Left ventricle myocardium inferior (tissue), 1 donor: ENCODE data around the gene TRIOBP. TPM values are rescaled to one million over a fixed set of nuclear protein-coding genes. Genes with fewer than 3 reads are reported as not detected.

Source experiments
- DNase-seq: peaks from one replicate; pipeline ENCODE4 v3.0.0-alpha.2; 2020
- H3K27ac ChIP-seq: fragments of 200-600 bp; replicated peaks from 2 replicates; pipeline ENCODE4 v1.8.0; 2021
- H3K27me3 ChIP-seq: fragments of 200-600 bp; 2 replicates; pipeline ENCODE4 v1.8.0; 2021; ENCODE audit warnings: low read depth
- H3K36me3 ChIP-seq: fragments of 200-600 bp; 2 replicates; pipeline ENCODE4 v1.8.0; 2021
- H3K4me1 ChIP-seq: fragments of 200-600 bp; 2 replicates; pipeline ENCODE4 v1.8.0; 2021
- H3K4me3 ChIP-seq: fragments of 200-600 bp; 2 replicates; pipeline ENCODE4 v1.8.0; 2021; ENCODE audit warnings: mild to moderate bottlenecking, moderate library complexity
- H3K9me3 ChIP-seq: fragments of 200-600 bp; replicated peaks from 2 replicates; pipeline ENCODE4 v1.8.0; 2021
- CTCF ChIP-seq: fragments of 200-600 bp; IDR thresholded peaks from 2 replicates; pipeline ENCODE4 v1.8.0; 2021; ENCODE audit warnings: antibody characterized with exemption, mild to moderate bottlenecking, borderline replicate concordance
- intact Hi-C: fragments of 100-400 bp; cut with micrococcal nuclease; formaldehyde crosslinking; loops from one replicate; pipeline ENCODE4 v1.11.0; 2022
- total RNA-seq: library from RNA; stranded (reverse); fragmentation: NEBNext Ultra II Directional; extraction: Animal tissue kit (Norgen Biotek cat#: 25700); gene quantifications from one replicate; pipeline ENCODE4 v1.2.1, GENCODE V29; 2021
- donor health status: DM: no; HTN: yes; CAD: no; lungs with severe emphysema.

TRIOBP gene
- total RNA-seq, 1 donor from 2014 or later = 86.5 TPM

GRCh38 chr22:37771081-37771480, 74.2 kb downstream of the TRIOBP start:
- Histone ChIP-seq H3K9me3 (no peaks in the 10 kb centered on the region), H3K4me1 (peaks cover 11% of the 10 kb centered on the region), H3K36me3 (peaks cover 86% of the 10 kb centered on the region), H3K27me3 (no peaks in the 10 kb centered on the region), H3K4me3 (no peak overlapping the region), H3K27ac (no peak overlapping the region)
- no peak for DNase-seq
- intact Hi-C loops = no loop called here
- TF ChIP-seq CTCF = no peak

GRCh38 chr22:37771702-37772427, 75.0 kb downstream of the TRIOBP start:
- no peak for TF ChIP-seq CTCF
- no peaks in the 10 kb centered on the region for H3K27me3 ChIP-seq
- peaks cover 80% of the 10 kb centered on the region for H3K36me3 ChIP-seq
- intact Hi-C loops = no loop called here
- H3K4me3 ChIP-seq = no peak overlapping the region
- no peak overlapping the region for H3K27ac ChIP-seq
- peaks cover 14% of the 10 kb centered on the region for H3K4me1 ChIP-seq
- no peak for DNase-seq
- no peaks in the 10 kb centered on the region for H3K9me3 ChIP-seq

- Histone ChIP-seq H3K4me1 (peaks cover 20% of the 10 kb centered on the region), H3K27ac (peak overlapping the region; percentile 30), H3K9me3 (no peaks in the 10 kb centered on the region), H3K36me3 (peaks cover 52% of the 10 kb centered on the region), H3K27me3 (no peaks in the 10 kb centered on the region), H3K4me3 (no peak overlapping the region)
- DNase-seq = no peak
- TF ChIP-seq CTCF = no peak
- intact Hi-C loops = no loop called here
These were observed 77.9 kb downstream of the TRIOBP start for GRCh38 chr22:37774728-37775127.

GRCh38 chr22:37775785-37776638, 79.2 kb downstream of the TRIOBP start:
- TF ChIP-seq CTCF = no peak
- intact Hi-C loops = no loop called here
- Histone ChIP-seq H3K27ac (peak overlapping the region; percentile 46), H3K27me3 (no peaks in the 10 kb centered on the region), H3K36me3 (peaks cover 39% of the 10 kb centered on the region), H3K9me3 (no peaks in the 10 kb centered on the region), H3K4me1 (peaks cover 20% of the 10 kb centered on the region), H3K4me3 (no peak overlapping the region)
- no peak for DNase-seq

GRCh38 chr22:37776639-37777005, 79.8 kb downstream of the TRIOBP start:
- Histone ChIP-seq H3K9me3 (no peaks in the 10 kb centered on the region), H3K4me1 (peaks cover 20% of the 10 kb centered on the region), H3K27ac (peak overlapping the region; percentile 46), H3K27me3 (no peaks in the 10 kb centered on the region), H3K36me3 (peaks cover 33% of the 10 kb centered on the region), H3K4me3 (no peak overlapping the region)
- DNase-seq = no peak
- no peak for TF ChIP-seq CTCF
- intact Hi-C loops = no loop called here
